CD4-positive, alpha-beta T cell (primary cell): ENCODE measurements around the gene KANSL1. TPM values are rescaled to one million over a fixed set of nuclear protein-coding genes. Genes with fewer than 3 reads are reported as not detected.

Source experiments
- ATAC-seq: fragments of 200-7000 bp; cut with Tn5 transposase; one replicate; pipeline ENCODE4 v1.10.0; 2022; ENCODE audit warnings: mild to moderate bottlenecking; ENCODE audit not compliant: poor library complexity
- CTCF ChIA-PET: fragments of 350-600 bp; sonication (Branson Sonifier 250); formaldehyde crosslinking; loops from one replicate; lab custom pipeline; 2021; ENCODE audit warnings: antibody characterized with exemption, inconsistent platforms; lab: Charles Lee
- POLR2A ChIA-PET: fragments of 350-600 bp; sonication (Branson Sonifier 250); formaldehyde crosslinking; loops from one replicate; lab custom pipeline; 2021; ENCODE audit warnings: antibody characterized with exemption, inconsistent platforms; lab: Charles Lee
- DNase-seq, 14 experiments: peaks; one replicate each; pipeline ENCODE4 v3.0.0-alpha.2; 2013 to 2020; ENCODE audit warnings: mixed read lengths in 2 of 14
- H3K27ac ChIP-seq, 2 donors: one replicate each; pipeline versions ENCODE4 v1.5.1 to v1.7.0; 2013; ENCODE audit warnings: low read length in 2 of 2, low read depth in 1 of 2, mild to moderate bottlenecking in 1 of 2
- H3K27me3 ChIP-seq, 2 experiments: 1 replicate in 1 of 2; 2 replicates in 1 of 2; pipeline versions ENCODE4 v1.6.1 to v1.7.0; 2013; ENCODE audit warnings: low read length in 2 of 2, control low read depth in 1 of 2, mild to moderate bottlenecking in 1 of 2, moderate library complexity in 1 of 2; ENCODE audit not compliant: insufficient read depth in 2 of 2, control insufficient read depth in 1 of 2
- H3K36me3 ChIP-seq: one replicate; pipeline ENCODE4 v1.6.1; 2013; ENCODE audit warnings: low read length, control low read depth; ENCODE audit not compliant: insufficient read depth
- H3K4me1 ChIP-seq: one replicate; pipeline ENCODE4 v1.6.1; 2013; ENCODE audit warnings: low read length, control low read depth; ENCODE audit not compliant: insufficient read depth
- H3K4me3 ChIP-seq: one replicate; pipeline ENCODE4 v1.5.1; 2013; ENCODE audit warnings: mild to moderate bottlenecking, low read length, moderate library complexity
- H3K9me3 ChIP-seq, 2 experiments: 1 replicate in 1 of 2; 2 replicates in 1 of 2; pipeline versions ENCODE4 v1.6.1 to v1.7.0; 2013; ENCODE audit warnings: low read length in 2 of 2, mild to moderate bottlenecking in 2 of 2, control low read depth in 1 of 2, moderate library complexity in 1 of 2; ENCODE audit not compliant: control insufficient read depth in 1 of 2, insufficient read depth in 1 of 2
- H3K27ac Mint-ChIP-seq: one replicate; pipeline ENCODE4 v1.8.0; 2020; ENCODE audit warnings: mixed read lengths
- H3K27me3 Mint-ChIP-seq: one replicate; pipeline ENCODE4 v1.8.0; 2021; ENCODE audit warnings: mixed read lengths
- H3K36me3 Mint-ChIP-seq: one replicate; pipeline ENCODE4 v1.8.0; 2021; ENCODE audit warnings: low read depth, mixed read lengths
- H3K4me1 Mint-ChIP-seq: one replicate; pipeline ENCODE4 v1.8.0; 2021; ENCODE audit warnings: low read depth, mixed read lengths
- H3K4me3 Mint-ChIP-seq: one replicate; pipeline ENCODE4 v1.8.0; 2020; ENCODE audit warnings: mild to moderate bottlenecking, mixed read lengths
- H3K9me3 Mint-ChIP-seq: one replicate; pipeline ENCODE4 v1.8.0; 2020; ENCODE audit warnings: mixed read lengths
- intact Hi-C, 2 experiments: fragments of 100-400 bp; cut with DNase I in 1 of 2; cut with micrococcal nuclease in 1 of 2; formaldehyde crosslinking; loops; one replicate each; pipeline versions ENCODE4 v1.15.1 to v1.9.0; 2023 to 2025; cut with DNase I, micrococcal nuclease
- total RNA-seq, 174 experiments: library from RNA in 2 of 174; stranded (reverse) in 2 of 174; gene quantifications; one replicate each; pipeline ENCODE4 v1.2.3 and lab custom pipeline; 2021 to 2026
- TF ChIP-seq, protein P1 (sequence below): fragments of 200-600 bp; IDR thresholded peaks from one replicate; pipeline ENCODE4 v1.8.0; 2022; ENCODE audit warnings: antibody characterized with exemption, mild to moderate bottlenecking

Gene KANSL1
- total RNA-seq, 2 experiments from 2014 or later, result 122 to 125 TPM

DNA sequence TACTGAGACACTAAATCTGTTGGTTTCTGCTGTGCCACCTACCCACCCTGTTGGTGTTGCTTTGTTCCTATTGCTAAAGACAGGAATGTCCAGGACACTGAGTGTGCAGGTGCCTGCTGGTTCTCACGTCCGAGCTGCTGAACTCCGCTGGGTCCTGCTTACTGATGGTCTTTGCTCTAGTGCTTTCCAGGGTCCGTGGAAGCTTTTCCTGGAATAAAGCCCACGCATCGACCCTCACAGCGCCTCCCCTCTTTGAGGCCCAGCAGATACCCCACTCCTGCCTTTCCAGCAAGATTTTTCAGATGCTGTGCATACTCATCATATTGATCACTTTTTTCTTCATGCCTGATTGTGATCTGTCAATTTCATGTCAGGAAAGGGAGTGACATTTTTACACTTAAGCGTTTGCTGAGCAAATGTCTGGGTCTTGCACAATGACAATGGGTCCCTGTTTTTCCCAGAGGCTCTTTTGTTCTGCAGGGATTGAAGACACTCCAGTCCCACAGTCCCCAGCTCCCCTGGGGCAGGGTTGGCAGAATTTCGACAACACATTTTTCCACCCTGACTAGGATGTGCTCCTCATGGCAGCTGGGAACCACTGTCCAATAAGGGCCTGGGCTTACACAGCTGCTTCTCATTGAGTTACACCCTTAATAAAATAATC, 179.6 kb downstream of the KANSL1 start:
- intact Hi-C loops, result no loop called here
- Mint-ChIP-seq H3K9me3 (no peaks in the 10 kb centered on the region), H3K27ac (no peak overlapping the region), H3K27me3 (no peaks in the 10 kb centered on the region), H3K36me3 (no peaks in the 10 kb centered on the region), H3K4me3 (no peak overlapping the region), H3K4me1 (peaks cover 5% of the 10 kb centered on the region)
- no peaks in the 10 kb centered on the region for H3K36me3 ChIP-seq
- no peak for DNase-seq
- ATAC-seq, result no peak
- no peak overlapping the region for H3K4me3 ChIP-seq
- H3K4me1 ChIP-seq, result peaks cover 8% of the 10 kb centered on the region
- no peaks in the 10 kb centered on the region for H3K9me3 ChIP-seq
- no peak overlapping the region for H3K27ac ChIP-seq
- TF ChIP-seq, protein P1, sequence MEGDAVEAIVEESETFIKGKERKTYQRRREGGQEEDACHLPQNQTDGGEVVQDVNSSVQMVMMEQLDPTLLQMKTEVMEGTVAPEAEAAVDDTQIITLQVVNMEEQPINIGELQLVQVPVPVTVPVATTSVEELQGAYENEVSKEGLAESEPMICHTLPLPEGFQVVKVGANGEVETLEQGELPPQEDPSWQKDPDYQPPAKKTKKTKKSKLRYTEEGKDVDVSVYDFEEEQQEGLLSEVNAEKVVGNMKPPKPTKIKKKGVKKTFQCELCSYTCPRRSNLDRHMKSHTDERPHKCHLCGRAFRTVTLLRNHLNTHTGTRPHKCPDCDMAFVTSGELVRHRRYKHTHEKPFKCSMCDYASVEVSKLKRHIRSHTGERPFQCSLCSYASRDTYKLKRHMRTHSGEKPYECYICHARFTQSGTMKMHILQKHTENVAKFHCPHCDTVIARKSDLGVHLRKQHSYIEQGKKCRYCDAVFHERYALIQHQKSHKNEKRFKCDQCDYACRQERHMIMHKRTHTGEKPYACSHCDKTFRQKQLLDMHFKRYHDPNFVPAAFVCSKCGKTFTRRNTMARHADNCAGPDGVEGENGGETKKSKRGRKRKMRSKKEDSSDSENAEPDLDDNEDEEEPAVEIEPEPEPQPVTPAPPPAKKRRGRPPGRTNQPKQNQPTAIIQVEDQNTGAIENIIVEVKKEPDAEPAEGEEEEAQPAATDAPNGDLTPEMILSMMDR, result no peak
- CTCF ChIA-PET, result interaction anchor here (0.6 kb wide), 1 partner anchor 1828 kb away, joined by 3 read pairs; no protein-coding TSS in a partner anchor
- POLR2A ChIA-PET, result no interaction called here
- H3K27me3 ChIP-seq, result no peaks in the 10 kb centered on the region

DNA sequence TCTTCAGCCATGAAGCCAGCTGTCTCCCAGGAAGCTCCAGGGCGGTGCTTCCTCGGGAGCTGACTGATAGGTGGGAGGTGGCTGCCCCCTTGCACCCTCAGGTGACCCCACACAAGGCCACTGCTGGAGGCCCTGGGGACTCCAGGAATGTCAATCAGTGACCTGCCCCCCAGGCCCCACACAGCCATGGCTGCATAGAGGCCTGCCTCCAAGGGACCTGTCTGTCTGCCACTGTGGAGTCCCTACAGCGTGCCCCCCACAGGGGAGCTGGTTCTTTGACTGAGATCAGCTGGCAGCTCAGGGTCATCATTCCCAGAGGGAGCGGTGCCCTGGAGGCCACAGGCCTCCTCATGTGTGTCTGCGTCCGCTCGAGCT, 180.1 kb downstream of the KANSL1 start:
- ATAC-seq (no peak), DNase-seq (no peak)
- H3K9me3 ChIP-seq, result no peaks in the 10 kb centered on the region
- intact Hi-C loops, result no loop called here
- Mint-ChIP-seq H3K27me3 (no peaks in the 10 kb centered on the region), H3K9me3 (no peaks in the 10 kb centered on the region), H3K27ac (no peak overlapping the region), H3K36me3 (no peaks in the 10 kb centered on the region), H3K4me3 (no peak overlapping the region), H3K4me1 (peaks cover under 1% of the 10 kb centered on the region)
- TF ChIP-seq, protein P1, result no peak
- no peak overlapping the region for H3K27ac ChIP-seq
- H3K4me1 ChIP-seq, result peaks cover 3% of the 10 kb centered on the region
- no peak overlapping the region for H3K4me3 ChIP-seq
- no peaks in the 10 kb centered on the region for H3K27me3 ChIP-seq
- ChIA-PET CTCF (no interaction called here), POLR2A (no interaction called here)
- H3K36me3 ChIP-seq, result no peaks in the 10 kb centered on the region

DNA sequence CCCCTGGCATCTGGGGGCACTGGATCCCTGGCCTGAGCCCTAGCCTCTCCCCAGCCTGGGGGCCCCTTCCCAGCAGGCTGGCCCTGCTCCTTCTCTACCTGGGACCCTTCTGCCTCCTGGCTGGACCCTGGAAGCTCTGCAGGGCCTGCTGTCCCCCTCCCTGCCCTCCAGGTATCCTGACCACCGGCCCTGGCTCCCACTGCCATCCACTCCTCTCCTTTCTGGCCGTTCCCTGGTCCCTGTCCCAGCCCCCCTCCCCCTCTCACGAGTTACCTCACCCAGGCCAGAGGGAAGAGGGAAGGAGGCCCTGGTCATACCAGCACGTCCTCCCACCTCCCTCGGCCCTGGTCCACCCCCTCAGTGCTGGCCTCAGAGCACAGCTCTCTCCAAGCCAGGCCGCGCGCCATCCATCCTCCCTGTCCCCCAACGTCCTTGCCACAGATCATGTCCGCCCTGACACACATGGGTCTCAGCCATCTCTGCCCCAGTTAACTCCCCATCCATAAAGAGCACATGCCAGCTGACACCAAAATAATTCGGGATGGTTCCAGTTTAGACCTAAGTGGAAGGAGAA, 180.6 kb downstream of the KANSL1 start:
- Histone ChIP-seq H3K36me3 (no peaks in the 10 kb centered on the region), H3K27ac (no peak overlapping the region), H3K4me1 (no peaks in the 10 kb centered on the region), H3K4me3 (no peak overlapping the region), H3K27me3 (no peaks in the 10 kb centered on the region), H3K9me3 (no peaks in the 10 kb centered on the region)
- no peaks in the 10 kb centered on the region for H3K4me1 Mint-ChIP-seq
- no peaks in the 10 kb centered on the region for H3K9me3 Mint-ChIP-seq
- H3K36me3 Mint-ChIP-seq, result no peaks in the 10 kb centered on the region
- H3K27ac Mint-ChIP-seq, result no peak overlapping the region
- intact Hi-C loops, result no loop called here
- TF ChIP-seq, protein P1, result no peak
- ChIA-PET POLR2A (no interaction called here), CTCF (no interaction called here)
- no peak for ATAC-seq
- DNase-seq, result no peak
- no peak overlapping the region for H3K4me3 Mint-ChIP-seq
- no peaks in the 10 kb centered on the region for H3K27me3 Mint-ChIP-seq
